T-cell (primary cell): ENCODE results near the gene DAAM2. TPM values are rescaled to one million over a fixed set of nuclear protein-coding genes. Genes with fewer than 3 reads are reported as not detected.

Experiments used
- ATAC-seq, 4 experiments: fragments of 200-7000 bp in 3 of 4; fragments of 150-1000 bp in 1 of 4; cut with Tn5 transposase; replicated peaks in 1 of 4; 1 replicate in 3 of 4; 2 replicates in 1 of 4; pipeline ENCODE4 v1.10.0; 2021; ENCODE audit warnings: moderate library complexity in 3 of 4, mild to moderate bottlenecking in 2 of 4, moderate number of reproducible peaks in 1 of 4
- CTCF ChIA-PET, 2 donors: fragments of 300-600 bp; sonication (Branson Sonifier 250); formaldehyde crosslinking; loops; one replicate each; lab custom pipeline; 2022; ENCODE audit warnings: antibody characterized with exemption in 2 of 2; lab: Charles Lee
- POLR2A ChIA-PET, 2 donors: fragments of 300-600 bp; sonication (Branson Sonifier 250); formaldehyde crosslinking; loops; one replicate each; lab custom pipeline; 2022; ENCODE audit warnings: antibody characterized with exemption in 2 of 2; lab: Charles Lee
- DNase-seq, 35 experiments: peaks; one replicate each; pipeline versions ENCODE4 v3.0.0 to v3.0.0-alpha.2; 2013 to 2023
- H3K27ac ChIP-seq: one replicate; pipeline ENCODE4 v1.5.1; 2013; ENCODE audit warnings: low read length
- H3K27me3 ChIP-seq, 2 experiments: replicated peaks in 1 of 2; 1 replicate in 1 of 2; 2 replicates in 1 of 2; pipeline versions ENCODE4 v1.6.1 to v1.7.0; 2013; ENCODE audit warnings: low read length in 1 of 2, mixed read lengths in 1 of 2; ENCODE audit not compliant: control insufficient read depth in 2 of 2, insufficient read depth in 2 of 2; ENCODE audit errors: extremely low read depth in 1 of 2
- H3K36me3 ChIP-seq, 2 donors: 1 replicate in 1 of 2; 2 replicates in 1 of 2; pipeline versions ENCODE4 v1.6.1 to v1.7.0; 2013; ENCODE audit warnings: low read length in 1 of 2; ENCODE audit not compliant: control insufficient read depth in 2 of 2, insufficient read depth in 1 of 2; ENCODE audit errors: extremely low read depth in 1 of 2
- H3K4me1 ChIP-seq, 2 experiments: 1 replicate in 1 of 2; 2 replicates in 1 of 2; pipeline versions ENCODE4 v1.6.1 to v1.7.0; 2013; ENCODE audit warnings: low read length in 2 of 2, mixed read lengths in 1 of 2; ENCODE audit not compliant: insufficient read depth in 2 of 2, control insufficient read depth in 1 of 2; ENCODE audit errors: extremely low read depth in 1 of 2
- H3K4me3 ChIP-seq, 2 donors: 1 replicate in 1 of 2; 2 replicates in 1 of 2; pipeline versions ENCODE4 v1.5.1 to v1.7.0; 2013; ENCODE audit warnings: mild to moderate bottlenecking in 2 of 2, low read length in 1 of 2, moderate library complexity in 1 of 2; ENCODE audit not compliant: control insufficient read depth in 1 of 2; ENCODE audit errors: extremely low read depth in 1 of 2
- H3K9me3 ChIP-seq: 2 replicates; pipeline ENCODE4 v1.7.0; 2013
- H3K27ac Mint-ChIP-seq, 2 donors: one replicate each; pipeline ENCODE4 v1.8.0; 2020 to 2021; ENCODE audit warnings: mild to moderate bottlenecking in 2 of 2, mixed read lengths in 2 of 2
- H3K27me3 Mint-ChIP-seq, 2 donors: one replicate each; pipeline ENCODE4 v1.8.0; 2021 to 2022; ENCODE audit warnings: mixed read lengths in 2 of 2
- H3K36me3 Mint-ChIP-seq: one replicate; pipeline ENCODE4 v1.8.0; 2021; ENCODE audit warnings: mixed read lengths
- H3K4me1 Mint-ChIP-seq, 3 donors: one replicate each; pipeline ENCODE4 v1.8.0; 2020 to 2022; ENCODE audit warnings: mixed read lengths in 3 of 3, mild to moderate bottlenecking in 1 of 3
- H3K4me3 Mint-ChIP-seq, 3 donors: one replicate each; pipeline ENCODE4 v1.8.0; 2020 to 2022; ENCODE audit warnings: mild to moderate bottlenecking in 3 of 3, mixed read lengths in 3 of 3, moderate library complexity in 3 of 3
- H3K9me3 Mint-ChIP-seq, 3 donors: one replicate each; pipeline ENCODE4 v1.8.0; 2020 to 2022; ENCODE audit warnings: mixed read lengths in 3 of 3
- WGBS: methylation state at CpG from one replicate; pipeline ENCODE4 v1.1.5; 2013; ENCODE audit warnings: missing lambda C conversion rate; ENCODE audit not compliant: insufficient coverage; 5-methylcytosine and 5-hydroxymethylcytosine counted together
- total RNA-seq, 35 experiments: library from RNA in 6 of 35; stranded (reverse) in 6 of 35; fragments of 120-200 nt in 1 of 35; gene quantifications; one replicate each; pipeline versions ENCODE4 v1.2.1 to v1.2.4 and lab custom pipeline; 2013 to 2026

DAAM2 gene
- total RNA-seq, 5 donors from 2014 or later (not counting 1 experiment from before 2014, with no cell fraction given), result 0.03 to 0.07 TPM; not detected in 3

- CTCF ChIA-PET, result no interaction called here
- no peak overlapping the region for H3K27ac Mint-ChIP-seq
- H3K27me3 Mint-ChIP-seq, result peaks cover 10 to 18% of the 10 kb centered on the region in 2 donors
- no CpG with 5 or more reads among the region's 6 CpGs for WGBS
- no peaks in the 10 kb centered on the region for H3K4me1 ChIP-seq
- no peaks in the 10 kb centered on the region for H3K36me3 Mint-ChIP-seq
- H3K36me3 ChIP-seq, result no peaks in the 10 kb centered on the region
- no peak for ATAC-seq
- no peak for DNase-seq
- no peak overlapping the region for H3K4me3 Mint-ChIP-seq
- no peaks in the 10 kb centered on the region for H3K9me3 Mint-ChIP-seq
- H3K4me3 ChIP-seq, result no peak overlapping the region
- no peak overlapping the region for H3K27ac ChIP-seq
- POLR2A ChIA-PET, result no interaction called here
- no peaks in the 10 kb centered on the region for H3K4me1 Mint-ChIP-seq
- H3K9me3 ChIP-seq, result no peaks in the 10 kb centered on the region
- peaks cover 0 to 4% of the 10 kb centered on the region in 2 experiments for H3K27me3 ChIP-seq
Measured at GRCh38 chr6:39772559-39773273, 19.5 kb upstream of the DAAM2 start.

- Mint-ChIP-seq H3K4me3 (no peak overlapping the region), H3K27ac (no peak overlapping the region), H3K9me3 (no peaks in the 10 kb centered on the region), H3K36me3 (no peaks in the 10 kb centered on the region), H3K27me3 (peaks cover 9 to 18% of the 10 kb centered on the region in 2 donors), H3K4me1 (no peaks in the 10 kb centered on the region)
- no CpG with 5 or more reads among the region's 2 CpGs for WGBS
- H3K9me3 ChIP-seq, result no peaks in the 10 kb centered on the region
- no peaks in the 10 kb centered on the region for H3K4me1 ChIP-seq
- POLR2A ChIA-PET, result no interaction called here
- peaks cover 0 to 4% of the 10 kb centered on the region in 2 experiments for H3K27me3 ChIP-seq
- CTCF ChIA-PET, result no interaction called here
- no peak overlapping the region for H3K27ac ChIP-seq
- DNase-seq (no peak), ATAC-seq (no peak)
- no peaks in the 10 kb centered on the region for H3K36me3 ChIP-seq
- no peak overlapping the region for H3K4me3 ChIP-seq
Measured at GRCh38 chr6:39773782-39774181, 18.4 kb upstream of the DAAM2 start.

DNA sequence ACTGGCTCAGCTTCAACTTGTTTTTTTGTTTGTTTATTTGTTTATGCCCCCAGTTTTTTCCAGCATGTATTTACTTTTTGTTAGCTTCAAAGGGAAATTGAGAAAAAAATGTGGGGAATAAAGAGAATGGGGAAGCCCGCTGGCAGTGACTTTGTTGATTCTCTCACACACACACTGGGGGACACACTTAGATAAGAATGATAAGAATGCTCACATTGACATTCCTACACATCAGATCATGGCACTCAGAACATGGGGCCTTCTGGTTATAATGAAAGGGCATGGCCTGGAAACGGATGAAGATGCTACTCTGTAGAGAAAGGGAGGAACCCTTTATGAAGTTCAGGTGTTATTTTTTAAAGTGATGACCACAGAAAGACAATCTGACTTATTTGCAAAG lies 15.6 kb upstream of the DAAM2 start:
- no peak for ATAC-seq

GRCh38 chr6:39777218-39777617 lies 15.0 kb upstream of the DAAM2 start:
- no peaks in the 10 kb centered on the region for H3K4me1 ChIP-seq
- Mint-ChIP-seq H3K27ac (no peak overlapping the region), H3K4me3 (no peak overlapping the region), H3K9me3 (no peaks in the 10 kb centered on the region), H3K36me3 (no peaks in the 10 kb centered on the region), H3K27me3 (peaks cover 0 to 12% of the 10 kb centered on the region in 2 donors), H3K4me1 (no peaks in the 10 kb centered on the region)
- CTCF ChIA-PET, result no interaction called here
- POLR2A ChIA-PET, result no interaction called here
- no peak overlapping the region for H3K27ac ChIP-seq
- H3K27me3 ChIP-seq, result no peaks in the 10 kb centered on the region
- H3K4me3 ChIP-seq, result no peak overlapping the region
- no peaks in the 10 kb centered on the region for H3K36me3 ChIP-seq
- ATAC-seq (no peak), DNase-seq (no peak)
- 81% methylated on average over 6 of the region's 10 CpGs for WGBS
- H3K9me3 ChIP-seq, result no peaks in the 10 kb centered on the region

More for the DNA sequence above, 15.6 kb upstream of the DAAM2 start:
- no peak overlapping the region for H3K27ac ChIP-seq
- no CpG with 5 or more reads among the region's 2 CpGs for WGBS
- Mint-ChIP-seq H3K9me3 (no peaks in the 10 kb centered on the region), H3K4me3 (no peak overlapping the region), H3K27ac (no peak overlapping the region), H3K4me1 (no peaks in the 10 kb centered on the region), H3K36me3 (no peaks in the 10 kb centered on the region), H3K27me3 (peaks cover 0 to 12% of the 10 kb centered on the region in 2 donors)
- no peaks in the 10 kb centered on the region for H3K4me1 ChIP-seq
- no peaks in the 10 kb centered on the region for H3K9me3 ChIP-seq
- H3K36me3 ChIP-seq, result no peaks in the 10 kb centered on the region
- POLR2A ChIA-PET, result no interaction called here
- H3K4me3 ChIP-seq, result no peak overlapping the region
- CTCF ChIA-PET, result no interaction called here
- no peak for DNase-seq
- H3K27me3 ChIP-seq, result no peaks in the 10 kb centered on the region

- no peak for ATAC-seq
- CTCF ChIA-PET, result no interaction called here
Measured at GRCh38 chr6:39777661-39778060, 14.5 kb upstream of the DAAM2 start.

GRCh38 chr6:39778581-39779255 lies 13.5 kb upstream of the DAAM2 start:
- Mint-ChIP-seq H3K9me3 (peaks cover 0 to 8% (median 7%) of the 10 kb centered on the region in 3 donors), H3K27me3 (peaks cover 0 to 8% of the 10 kb centered on the region in 2 donors), H3K4me1 (no peaks in the 10 kb centered on the region), H3K36me3 (no peaks in the 10 kb centered on the region), H3K27ac (no peak overlapping the region), H3K4me3 (no peak overlapping the region)
- ChIA-PET CTCF (no interaction called here), POLR2A (no interaction called here)
- Histone ChIP-seq H3K27me3 (no peaks in the 10 kb centered on the region), H3K4me3 (no peak overlapping the region), H3K36me3 (no peaks in the 10 kb centered on the region), H3K27ac (no peak overlapping the region), H3K9me3 (no peaks in the 10 kb centered on the region), H3K4me1 (no peaks in the 10 kb centered on the region)
- ATAC-seq, result no peak
- WGBS, result no CpG with 5 or more reads among the region's 2 CpGs
- no peak for DNase-seq

More at GRCh38 chr6:39777661-39778060, 14.5 kb upstream of the DAAM2 start:
- 79% methylated on average over 3 of the region's 4 CpGs for WGBS
- no peak overlapping the region for H3K27ac ChIP-seq
- POLR2A ChIA-PET, result no interaction called here
- no peak for DNase-seq
- H3K4me1 ChIP-seq, result no peaks in the 10 kb centered on the region
- Mint-ChIP-seq H3K27me3 (peaks cover 0 to 11% of the 10 kb centered on the region in 2 donors), H3K27ac (no peak overlapping the region), H3K9me3 (no peaks in the 10 kb centered on the region), H3K4me1 (no peaks in the 10 kb centered on the region), H3K36me3 (no peaks in the 10 kb centered on the region), H3K4me3 (no peak overlapping the region)
- no peaks in the 10 kb centered on the region for H3K36me3 ChIP-seq
- no peaks in the 10 kb centered on the region for H3K27me3 ChIP-seq
- no peak overlapping the region for H3K4me3 ChIP-seq
- H3K9me3 ChIP-seq, result no peaks in the 10 kb centered on the region
